OCI-LY3 (cell line): Measurements from ENCODE around the gene EGFL7.

Experiments used
- EZH2phosphoT487 ChIP-seq: fragments of 200-600 bp; shearing (Covaris generic); IDR thresholded peaks from 2 replicates; pipeline ENCODE4 v1.6.1; 2018; ENCODE audit warnings: antibody characterized with exemption, mixed run types, low read depth
- TF ChIP-seq, protein P1 (sequence below): fragments of 200-600, 300-600 bp; sonication (generic); IDR thresholded peaks from 2 replicates; pipeline ENCODE4 v1.5.1; 2014; ENCODE audit warnings: antibody characterized with exemption, low read length, low read depth

DNA sequence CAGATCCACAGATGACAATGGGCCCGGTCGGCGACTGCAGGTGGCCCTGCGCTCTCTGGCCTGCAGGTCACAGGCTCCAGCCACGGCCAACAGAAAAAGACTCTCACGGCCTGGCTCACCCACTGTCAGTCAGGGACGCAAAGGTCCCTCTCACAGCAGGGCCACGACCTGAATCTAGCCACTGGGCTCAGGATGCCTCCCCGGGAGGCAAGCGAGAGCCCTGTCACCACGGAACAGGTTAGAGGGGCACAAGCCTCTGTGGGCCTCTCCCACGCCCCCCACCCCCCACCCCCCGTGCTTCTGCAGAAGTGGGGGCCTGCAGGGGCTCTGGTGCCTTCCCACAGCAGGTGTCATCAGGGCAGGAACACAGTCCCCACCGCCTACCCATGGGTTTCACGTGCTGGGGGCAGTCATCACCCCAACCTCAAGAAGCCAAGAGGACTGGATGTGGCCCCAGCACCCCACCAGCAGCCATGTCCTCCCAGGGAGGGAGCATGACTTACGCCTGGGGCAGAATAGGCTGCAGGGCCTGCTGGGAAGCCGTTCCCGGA lies 17.3 kb upstream of the EGFL7 start:
- TF ChIP-seq, protein P1, sequence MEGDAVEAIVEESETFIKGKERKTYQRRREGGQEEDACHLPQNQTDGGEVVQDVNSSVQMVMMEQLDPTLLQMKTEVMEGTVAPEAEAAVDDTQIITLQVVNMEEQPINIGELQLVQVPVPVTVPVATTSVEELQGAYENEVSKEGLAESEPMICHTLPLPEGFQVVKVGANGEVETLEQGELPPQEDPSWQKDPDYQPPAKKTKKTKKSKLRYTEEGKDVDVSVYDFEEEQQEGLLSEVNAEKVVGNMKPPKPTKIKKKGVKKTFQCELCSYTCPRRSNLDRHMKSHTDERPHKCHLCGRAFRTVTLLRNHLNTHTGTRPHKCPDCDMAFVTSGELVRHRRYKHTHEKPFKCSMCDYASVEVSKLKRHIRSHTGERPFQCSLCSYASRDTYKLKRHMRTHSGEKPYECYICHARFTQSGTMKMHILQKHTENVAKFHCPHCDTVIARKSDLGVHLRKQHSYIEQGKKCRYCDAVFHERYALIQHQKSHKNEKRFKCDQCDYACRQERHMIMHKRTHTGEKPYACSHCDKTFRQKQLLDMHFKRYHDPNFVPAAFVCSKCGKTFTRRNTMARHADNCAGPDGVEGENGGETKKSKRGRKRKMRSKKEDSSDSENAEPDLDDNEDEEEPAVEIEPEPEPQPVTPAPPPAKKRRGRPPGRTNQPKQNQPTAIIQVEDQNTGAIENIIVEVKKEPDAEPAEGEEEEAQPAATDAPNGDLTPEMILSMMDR: no peak
- no peak for TF ChIP-seq EZH2phosphoT487
